Smooth muscle cell of trachea (primary cell): ENCODE measurements around the gene GABRA6. TPM values are rescaled to one million over a fixed set of nuclear protein-coding genes. Genes with fewer than 3 reads are reported as not detected.

Experiments
- total RNA-seq: library from RNA; depleted of rRNA; stranded (reverse); fragments of >200 nt; gene quantifications from 2 replicates; pipeline ENCODE4 v1.2.1, GENCODE V29; 2014

The GABRA6 gene
- total RNA-seq, result not detected in 2 replicates

DNA sequence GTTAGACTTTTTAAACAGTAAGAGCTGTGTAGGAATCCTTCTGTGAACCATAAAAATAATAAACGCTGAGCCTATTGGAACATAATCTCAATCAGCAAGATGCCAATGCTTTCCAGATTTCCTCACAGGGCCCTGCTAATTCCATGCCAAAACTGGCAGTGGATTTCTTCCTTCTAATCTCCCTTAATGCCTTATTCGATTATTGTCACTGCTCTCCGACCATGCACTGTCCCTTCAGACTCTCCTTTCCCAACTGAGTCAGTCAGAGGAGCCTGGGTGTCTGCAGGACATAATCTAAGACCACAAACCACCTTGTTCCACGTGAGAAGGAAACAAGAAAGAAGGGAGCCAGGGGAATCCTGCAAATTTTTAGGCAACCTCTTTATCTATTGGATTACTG, at the start of gene GABRA6:
Gene GABRA6 (plus strand): TSS at position 261 of the 400 bp plus-strand sequence. CDS start 269 bp downstream, outside the sequence.

Other genes starting within 250 kb of the GABRA6 start
- gene GABRB2, start 139.0 kb upstream of the GABRA6 start, total RNA-seq, result not detected in 2 replicates
- gene GABRA1, start 162.4 kb downstream of the GABRA6 start, total RNA-seq, result not detected in 2 replicates